SU-DHL-6 (cell line): ENCODE results near the gene MTHFSD.

Experiments used
- H2AFZ ChIP-seq: fragments of 200-600 bp; sonication (generic); 2 replicates; pipeline ENCODE4 v1.6.1; 2014; ENCODE audit warnings: low read depth, mild to moderate bottlenecking, moderate library complexity, mixed read lengths, antibody characterized with exemption, low read length; ENCODE audit not compliant: severe bottlenecking
- H3F3A ChIP-seq: fragments of 200-600 bp; shearing (Covaris generic); 2 replicates; pipeline ENCODE4 v1.6.0; 2016; ENCODE audit warnings: antibody characterized with exemption, mild to moderate bottlenecking; ENCODE audit not compliant: insufficient read depth
- H3K27ac ChIP-seq: fragments of 200-600 bp; sonication (generic); 2 replicates; pipeline ENCODE4 v1.5.1; 2016; ENCODE audit warnings: low read depth, mild to moderate bottlenecking, low read length, moderate library complexity, mixed read lengths
- H3K27me3 ChIP-seq: fragments of 200-600 bp; sonication (generic), shearing (Covaris generic); 2 replicates; pipeline ENCODE4 v1.6.0; 2014; ENCODE audit warnings: mild to moderate bottlenecking, low read length
- H3K36me3 ChIP-seq: fragments of 200-600 bp; sonication (generic); 2 replicates; pipeline ENCODE4 v1.6.1; 2014; ENCODE audit warnings: mild to moderate bottlenecking, low read length, mixed read lengths
- H3K4me2 ChIP-seq: fragments of 300-600, 200-600 bp; shearing (Covaris generic), sonication (generic); 2 replicates; pipeline ENCODE4 v1.6.0; 2014; ENCODE audit warnings: low read length, low read depth, mild to moderate bottlenecking; ENCODE audit not compliant: poor library complexity, severe bottlenecking
- H3K4me3 ChIP-seq: fragments of 200-600 bp; sonication (generic); 2 replicates; pipeline ENCODE4 v1.5.1; 2014; ENCODE audit warnings: antibody characterized with exemption, low read length, mild to moderate bottlenecking, mixed read lengths; ENCODE audit not compliant: insufficient read depth, poor library complexity, severe bottlenecking
- H3K79me2 ChIP-seq: fragments of 200-600 bp; sonication (generic); 2 replicates; pipeline ENCODE4 v1.6.1; 2014; ENCODE audit warnings: mild to moderate bottlenecking, low read length, moderate library complexity; ENCODE audit not compliant: insufficient read depth
- H3K9ac ChIP-seq: fragments of 200-600 bp; sonication (generic); 2 replicates; pipeline ENCODE4 v1.7.0; 2014; ENCODE audit warnings: mild to moderate bottlenecking, low read length
- H3K9me2 ChIP-seq: fragments of 200-600 bp; sonication (generic); replicated peaks from 2 replicates; pipeline ENCODE4 v1.6.1; 2014; ENCODE audit warnings: low read length; ENCODE audit not compliant: insufficient read depth
- H3K9me3 ChIP-seq: fragments of 200-600 bp; sonication (generic); 2 replicates; pipeline ENCODE4 v1.6.1; 2014; ENCODE audit warnings: low read length, mixed read lengths; ENCODE audit not compliant: insufficient read depth
- H4K20me1 ChIP-seq: fragments of 200-600 bp; sonication (generic); 2 replicates; pipeline ENCODE4 v1.6.1; 2014; ENCODE audit warnings: low read depth, mild to moderate bottlenecking, antibody characterized with exemption, low read length, moderate library complexity, mixed read lengths
- CTCF ChIP-seq: fragments of 200-600 bp; sonication (generic); IDR thresholded peaks from one replicate; pipeline ENCODE4 v1.5.1; 2017; ENCODE audit warnings: antibody characterized with exemption, mild to moderate bottlenecking, low read length, moderate library complexity; ENCODE audit not compliant: insufficient read depth, poor library complexity, severe bottlenecking
- EZH2phosphoT487 ChIP-seq: fragments of 200-600 bp; sonication (generic), shearing (Covaris generic); conservative IDR thresholded peaks from 2 replicates; pipeline ENCODE4 v1.6.1; 2018; ENCODE audit warnings: mild to moderate bottlenecking, antibody characterized with exemption, low read length, moderate library complexity, mixed read lengths

Gene MTHFSD

GRCh38 chr16:86499440-86499786 is 55.6 kb downstream of the MTHFSD start:
- H3K27me3 ChIP-seq: no peaks in the 10 kb centered on the region

GRCh38 chr16:86498671-86499439 is 56.2 kb downstream of the MTHFSD start:
- Histone ChIP-seq H3K9ac (no peak overlapping the region), H3K4me2 (no peak overlapping the region), H3K9me3 (no peaks in the 10 kb centered on the region), H3K79me2 (no peaks in the 10 kb centered on the region), H2AFZ (no peak overlapping the region), H3K4me3 (no peak overlapping the region), H3K9me2 (no peaks in the 10 kb centered on the region), H3F3A (no peaks in the 10 kb centered on the region), H3K27ac (no peak overlapping the region), H3K36me3 (no peaks in the 10 kb centered on the region), H4K20me1 (no peaks in the 10 kb centered on the region), H3K27me3 (no peaks in the 10 kb centered on the region)
- TF ChIP-seq CTCF: no peak
- TF ChIP-seq EZH2phosphoT487: no peak

More at GRCh38 chr16:86499440-86499786, 55.6 kb downstream of the MTHFSD start:
- no peaks in the 10 kb centered on the region for H3K79me2 ChIP-seq
- H3K9me3 ChIP-seq: no peaks in the 10 kb centered on the region
- H4K20me1 ChIP-seq: no peaks in the 10 kb centered on the region
- no peaks in the 10 kb centered on the region for H3K36me3 ChIP-seq
- no peak overlapping the region for H3K9ac ChIP-seq
- no peak overlapping the region for H2AFZ ChIP-seq
- no peak overlapping the region for H3K4me2 ChIP-seq
- no peaks in the 10 kb centered on the region for H3K9me2 ChIP-seq
- no peak overlapping the region for H3K27ac ChIP-seq
- TF ChIP-seq EZH2phosphoT487 (no peak), CTCF (no peak)
- no peak overlapping the region for H3K4me3 ChIP-seq
- H3F3A ChIP-seq: no peaks in the 10 kb centered on the region

- Histone ChIP-seq H4K20me1 (no peaks in the 10 kb centered on the region), H3K27me3 (no peaks in the 10 kb centered on the region), H3K9ac (no peak overlapping the region), H3F3A (no peaks in the 10 kb centered on the region), H3K9me3 (no peaks in the 10 kb centered on the region), H3K9me2 (no peaks in the 10 kb centered on the region), H2AFZ (no peak overlapping the region), H3K36me3 (no peaks in the 10 kb centered on the region), H3K4me2 (no peak overlapping the region), H3K79me2 (no peaks in the 10 kb centered on the region), H3K27ac (no peak overlapping the region), H3K4me3 (no peak overlapping the region)
- no peak for TF ChIP-seq EZH2phosphoT487
- TF ChIP-seq CTCF: no peak
Observed at GRCh38 chr16:86498155-86498670, 56.8 kb downstream of the MTHFSD start.
